H9 (cell line): ENCODE measurements around the gene EFNA3. TPM values are rescaled to one million over a fixed set of nuclear protein-coding genes. Genes with fewer than 3 reads are reported as not detected.
A peak's percentile ranks its signal among the peaks of the same experiment; 100 is the strongest.

Source experiments
- DNase-seq: peaks from one replicate; pipeline ENCODE4 v3.0.0-alpha.2; 2017
- H2AFZ ChIP-seq: one replicate; pipeline ENCODE4 v1.6.1; 2013; ENCODE audit warnings: mild to moderate bottlenecking, low read length, control low read depth, moderate library complexity
- H2AK5ac ChIP-seq: 2 replicates; pipeline ENCODE4 v1.6.1; 2013; ENCODE audit warnings: low read length, control low read depth, mixed read lengths; ENCODE audit not compliant: insufficient read length
- H2BK120ac ChIP-seq: one replicate; pipeline ENCODE4 v1.6.1; 2013; ENCODE audit warnings: low read depth, mild to moderate bottlenecking, low read length, control low read depth, inconsistent platforms; ENCODE audit not compliant: poor library complexity, severe bottlenecking
- H2BK12ac ChIP-seq: 2 replicates; pipeline ENCODE4 v1.6.1; 2013; ENCODE audit warnings: low read length, control low read depth, mixed read lengths, low read depth; ENCODE audit not compliant: insufficient read length
- H2BK15ac ChIP-seq: 2 replicates; pipeline ENCODE4 v1.6.1; 2013; ENCODE audit warnings: low read depth, low read length, control low read depth
- H2BK20ac ChIP-seq: one replicate; pipeline ENCODE4 v1.6.1; 2013; ENCODE audit warnings: low read depth, mild to moderate bottlenecking, low read length, control low read depth, inconsistent platforms; ENCODE audit not compliant: poor library complexity, severe bottlenecking
- H2BK5ac ChIP-seq: 2 replicates; pipeline ENCODE4 v1.6.1; 2013; ENCODE audit warnings: low read length, control low read depth, mixed read lengths; ENCODE audit not compliant: insufficient read length
- H3K14ac ChIP-seq: 2 replicates; pipeline ENCODE4 v1.6.1; 2013; ENCODE audit warnings: low read length, control low read depth; ENCODE audit not compliant: insufficient read depth
- H3K18ac ChIP-seq: 2 replicates; pipeline ENCODE4 v1.6.1; 2013; ENCODE audit warnings: low read depth, mild to moderate bottlenecking, mixed read lengths, low read length, control low read depth; ENCODE audit not compliant: insufficient read length
- H3K23ac ChIP-seq: 2 replicates; pipeline ENCODE4 v1.6.1; 2013; ENCODE audit warnings: low read length, control low read depth, mixed read lengths, low read depth; ENCODE audit not compliant: insufficient read length
- H3K23me2 ChIP-seq: 2 replicates; pipeline ENCODE4 v1.6.1; 2013; ENCODE audit warnings: low read depth, mild to moderate bottlenecking, mixed read lengths, low read length, control low read depth; ENCODE audit not compliant: insufficient read length, poor library complexity, severe bottlenecking
- H3K27ac ChIP-seq: 2 replicates; pipeline ENCODE4 v1.5.1; 2013; ENCODE audit warnings: low read length, control low read depth, mixed read lengths, low read depth; ENCODE audit not compliant: insufficient read length
- H3K27me3 ChIP-seq: 2 replicates; pipeline ENCODE4 v1.6.1; 2013; ENCODE audit warnings: low read length, control low read depth, inconsistent platforms; ENCODE audit not compliant: insufficient read depth
- H3K4ac ChIP-seq: 2 replicates; pipeline ENCODE4 v1.6.1; 2013; ENCODE audit warnings: low read depth, mild to moderate bottlenecking, control low read depth, inconsistent platforms, low read length, moderate library complexity
- H3K4me1 ChIP-seq: 2 replicates; pipeline ENCODE4 v1.6.1; 2013; ENCODE audit warnings: low read length, control low read depth, inconsistent platforms; ENCODE audit not compliant: insufficient read depth
- H3K4me2 ChIP-seq: 2 replicates; pipeline ENCODE4 v1.6.1; 2013; ENCODE audit warnings: low read length, control low read depth, mixed read lengths; ENCODE audit not compliant: insufficient read length, insufficient read depth
- H3K56ac ChIP-seq: 2 replicates; pipeline ENCODE4 v1.6.1; 2013; ENCODE audit warnings: low read depth, mild to moderate bottlenecking, mixed read lengths, low read length, control low read depth; ENCODE audit not compliant: insufficient read length
- H3K79me1 ChIP-seq: 2 replicates; pipeline ENCODE4 v1.6.1; 2013; ENCODE audit warnings: low read depth, mild to moderate bottlenecking, moderate library complexity, low read length, control low read depth, inconsistent platforms; ENCODE audit not compliant: insufficient read depth, poor library complexity, severe bottlenecking
- H3K79me2 ChIP-seq: 2 replicates; pipeline ENCODE4 v1.6.1; 2013; ENCODE audit warnings: low read length, control low read depth, inconsistent platforms; ENCODE audit not compliant: insufficient read depth
- H3K9ac ChIP-seq: 2 replicates; pipeline ENCODE4 v1.6.1; 2013; ENCODE audit warnings: low read length, control low read depth, mixed read lengths; ENCODE audit not compliant: insufficient read length; ENCODE audit errors: extremely low read depth
- H3K9me3 ChIP-seq: one replicate; pipeline ENCODE4 v1.6.1; 2013; ENCODE audit warnings: low read depth, low read length, inconsistent platforms; ENCODE audit not compliant: control insufficient read depth
- H3T11ph ChIP-seq: one replicate; pipeline ENCODE4 v1.6.1; 2013; ENCODE audit warnings: mild to moderate bottlenecking, low read length, control low read depth, inconsistent platforms
- H4K20me1 ChIP-seq: one replicate; pipeline ENCODE4 v1.6.1; 2013; ENCODE audit not compliant: control insufficient read depth, insufficient read length, insufficient read depth
- H4K5ac ChIP-seq: 2 replicates; pipeline ENCODE4 v1.6.1; 2013; ENCODE audit warnings: low read depth, mild to moderate bottlenecking, mixed read lengths, low read length, control low read depth; ENCODE audit not compliant: insufficient read length
- H4K8ac ChIP-seq: replicated peaks from 2 replicates; pipeline ENCODE4 v1.6.1; 2013; ENCODE audit warnings: low read length, control low read depth, mixed read lengths, low read depth; ENCODE audit not compliant: insufficient read length
- H4K91ac ChIP-seq: 2 replicates; pipeline ENCODE4 v1.6.1; 2013; ENCODE audit warnings: low read depth, mild to moderate bottlenecking, moderate library complexity, mixed read lengths, low read length, control low read depth; ENCODE audit not compliant: insufficient read length
- H3K27ac Mint-ChIP-seq, 3 experiments: 2 replicates in 2 of 3; 3 replicates in 1 of 3; pipeline ENCODE4 v1.8.0; 2020 to 2021; ENCODE audit warnings: mixed read lengths in 3 of 3, mild to moderate bottlenecking in 1 of 3, moderate library complexity in 1 of 3
- H3K27me3 Mint-ChIP-seq: 2 replicates; pipeline ENCODE4 v1.8.0; 2021; ENCODE audit warnings: low read depth, mild to moderate bottlenecking, moderate library complexity, mixed read lengths
- H3K36me3 Mint-ChIP-seq, 3 experiments: 2 replicates in 2 of 3; 3 replicates in 1 of 3; pipeline ENCODE4 v1.8.0; 2020 to 2021; ENCODE audit warnings: low read depth in 3 of 3, mixed read lengths in 3 of 3; ENCODE audit not compliant: insufficient read depth in 1 of 3
- H3K4me1 Mint-ChIP-seq, 2 experiments: 2 replicates each; pipeline ENCODE4 v1.8.0; 2020; ENCODE audit warnings: mixed read lengths in 2 of 2
- H3K4me3 Mint-ChIP-seq, 2 experiments: 2 replicates in 1 of 2; 3 replicates in 1 of 2; pipeline ENCODE4 v1.8.0; 2020 to 2021; ENCODE audit warnings: mild to moderate bottlenecking in 2 of 2, mixed read lengths in 2 of 2, moderate library complexity in 1 of 2
- H3K9me3 Mint-ChIP-seq, 2 experiments: 2 replicates in 1 of 2; 3 replicates in 1 of 2; pipeline ENCODE4 v1.8.0; 2020; ENCODE audit warnings: mild to moderate bottlenecking in 2 of 2, mixed read lengths in 2 of 2, moderate library complexity in 1 of 2
- WGBS: extraction: QIAGEN DNeasy Blood & Tissue Kit; methylation state at CpG from one replicate; pipeline ENCODE4 v1.1.7; 2013; ENCODE audit warnings: missing lambda C conversion rate, low lambda C conversion rate, mixed read lengths; ENCODE audit not compliant: insufficient read length; ENCODE audit errors: extremely low coverage; 5-methylcytosine and 5-hydroxymethylcytosine counted together
- total RNA-seq: library from RNA; stranded (reverse); gene quantifications from 2 replicates; pipeline ENCODE4 v1.2.1, GENCODE V29; 2021
- TF ChIP-seq, protein P1 (sequence below): fragments of 200-600 bp; sonication (generic); conservative IDR thresholded peaks from 3 replicates; pipeline ENCODE4 v1.8.0; 2021; ENCODE audit warnings: antibody characterized with exemption, mild to moderate bottlenecking

The EFNA3 gene
- total RNA-seq, 1 experiment from 2014 or later: 3.9 TPM

DNA sequence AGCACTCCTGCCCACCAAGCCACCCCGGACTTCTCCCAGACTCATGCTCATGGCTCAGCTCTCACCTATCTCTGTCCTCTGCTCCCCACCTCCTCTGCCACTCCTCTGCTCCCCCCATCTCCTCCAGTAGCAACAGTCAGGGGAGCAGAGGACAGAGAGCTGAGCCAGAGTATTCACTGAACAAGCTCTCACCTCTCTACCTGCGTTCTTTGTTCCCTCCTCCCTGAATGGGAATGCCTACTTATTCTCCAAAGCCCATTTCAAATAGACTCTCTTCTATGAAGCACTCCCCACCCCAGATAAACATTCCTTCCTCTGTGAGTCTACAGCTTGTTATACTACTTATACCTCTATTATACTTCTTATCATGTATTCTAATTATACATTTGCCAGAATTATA is 42.6 kb downstream of the EFNA3 start:
- no peaks in the 10 kb centered on the region for H3K79me1 ChIP-seq
- Mint-ChIP-seq H3K36me3 (no peaks in the 10 kb centered on the region; a peak in 1 of 7 replicates), H3K27ac (peak overlapping the region in 1 of 3 experiments; percentile 38; a peak in 2 of 7 replicates), H3K4me3 (no peak overlapping the region), H3K9me3 (no peaks in the 10 kb centered on the region), H3K27me3 (peaks cover 87% of the 10 kb centered on the region), H3K4me1 (peaks cover 8 to 23% of the 10 kb centered on the region in 2 experiments)
- no peak overlapping the region for H3K14ac ChIP-seq
- no peak overlapping the region for H4K91ac ChIP-seq
- no peak for DNase-seq
- no peak overlapping the region for H2BK20ac ChIP-seq
- H3K23ac ChIP-seq: no peak overlapping the region
- H3K9me3 ChIP-seq: no peaks in the 10 kb centered on the region
- H3K79me2 ChIP-seq: no peaks in the 10 kb centered on the region
- no peak overlapping the region for H2BK12ac ChIP-seq
- no peak overlapping the region for H3K4ac ChIP-seq
- H4K8ac ChIP-seq: no peak overlapping the region
- WGBS: no CpG with 5 or more reads among the region's 2 CpGs
- no peak overlapping the region for H4K5ac ChIP-seq
- TF ChIP-seq, protein P1, sequence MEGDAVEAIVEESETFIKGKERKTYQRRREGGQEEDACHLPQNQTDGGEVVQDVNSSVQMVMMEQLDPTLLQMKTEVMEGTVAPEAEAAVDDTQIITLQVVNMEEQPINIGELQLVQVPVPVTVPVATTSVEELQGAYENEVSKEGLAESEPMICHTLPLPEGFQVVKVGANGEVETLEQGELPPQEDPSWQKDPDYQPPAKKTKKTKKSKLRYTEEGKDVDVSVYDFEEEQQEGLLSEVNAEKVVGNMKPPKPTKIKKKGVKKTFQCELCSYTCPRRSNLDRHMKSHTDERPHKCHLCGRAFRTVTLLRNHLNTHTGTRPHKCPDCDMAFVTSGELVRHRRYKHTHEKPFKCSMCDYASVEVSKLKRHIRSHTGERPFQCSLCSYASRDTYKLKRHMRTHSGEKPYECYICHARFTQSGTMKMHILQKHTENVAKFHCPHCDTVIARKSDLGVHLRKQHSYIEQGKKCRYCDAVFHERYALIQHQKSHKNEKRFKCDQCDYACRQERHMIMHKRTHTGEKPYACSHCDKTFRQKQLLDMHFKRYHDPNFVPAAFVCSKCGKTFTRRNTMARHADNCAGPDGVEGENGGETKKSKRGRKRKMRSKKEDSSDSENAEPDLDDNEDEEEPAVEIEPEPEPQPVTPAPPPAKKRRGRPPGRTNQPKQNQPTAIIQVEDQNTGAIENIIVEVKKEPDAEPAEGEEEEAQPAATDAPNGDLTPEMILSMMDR: no peak
- H3K23me2 ChIP-seq: peaks cover under 1% of the 10 kb centered on the region
- H3K4me1 ChIP-seq: no peaks in the 10 kb centered on the region
- H3K27me3 ChIP-seq: peaks cover 17% of the 10 kb centered on the region; the same call in 1 of the 2 replicates
- H3K27ac ChIP-seq: no peak overlapping the region
- H2BK5ac ChIP-seq: no peak overlapping the region
- H2BK15ac ChIP-seq: no peak overlapping the region
- no peak overlapping the region for H3K18ac ChIP-seq
- H2BK120ac ChIP-seq: no peak overlapping the region
- H3K4me2 ChIP-seq: no peak overlapping the region
- no peak overlapping the region for H2AK5ac ChIP-seq
- no peak overlapping the region for H3K56ac ChIP-seq
- no peak overlapping the region for H3T11ph ChIP-seq
- no peak overlapping the region for H2AFZ ChIP-seq
- no peak overlapping the region for H3K9ac ChIP-seq
- no peaks in the 10 kb centered on the region for H4K20me1 ChIP-seq
